Small intestine (tissue), 7 donors: ENCODE data around the gene TNS3. TPM values are rescaled to one million over a fixed set of nuclear protein-coding genes. Genes with fewer than 3 reads are reported as not detected.

ENCODE experiments used
- DNase-seq, 2 donors: peaks; one replicate each; pipeline versions ENCODE4 v3.0.0 to v3.0.0-alpha.2; 2013
- FAIRE-seq: peaks from 2 replicates; lab custom pipeline; 2012; peaks lifted over from hg19 to GRCh38; lab: Jason Lieb, UNC
- H3K27ac ChIP-seq, 3 donors: one replicate each; pipeline ENCODE4 v1.5.1; 2013; ENCODE audit warnings: low read length in 2 of 3, mild to moderate bottlenecking in 2 of 3, control low read depth in 1 of 3, inconsistent platforms in 1 of 3, low read depth in 1 of 3, moderate library complexity in 1 of 3
- H3K27me3 ChIP-seq, 3 donors: one replicate each; pipeline ENCODE4 v1.6.1; 2013; ENCODE audit warnings: low read length in 3 of 3, inconsistent platforms in 1 of 3; ENCODE audit not compliant: control insufficient read depth in 3 of 3, insufficient read depth in 3 of 3
- H3K36me3 ChIP-seq, 3 donors: one replicate each; pipeline ENCODE4 v1.6.1; 2013; ENCODE audit warnings: low read length in 3 of 3, inconsistent platforms in 1 of 3, low read depth in 1 of 3, mild to moderate bottlenecking in 1 of 3, moderate library complexity in 1 of 3; ENCODE audit not compliant: control insufficient read depth in 3 of 3, insufficient read depth in 2 of 3
- H3K4me1 ChIP-seq, 3 donors: one replicate each; pipeline ENCODE4 v1.6.1; 2013; ENCODE audit warnings: low read length in 2 of 3, inconsistent platforms in 1 of 3, low read depth in 1 of 3, mild to moderate bottlenecking in 1 of 3, moderate library complexity in 1 of 3; ENCODE audit not compliant: control insufficient read depth in 3 of 3, insufficient read depth in 2 of 3
- H3K4me3 ChIP-seq, 3 donors: one replicate each; pipeline ENCODE4 v1.5.1; 2013; ENCODE audit warnings: low read length in 3 of 3, control low read depth in 1 of 3, inconsistent platforms in 1 of 3, low read depth in 1 of 3, mild to moderate bottlenecking in 1 of 3, moderate library complexity in 1 of 3
- H3K9me3 ChIP-seq, 2 donors: one replicate each; pipeline ENCODE4 v1.6.1; 2013; ENCODE audit warnings: low read depth in 1 of 2, low read length in 1 of 2; ENCODE audit not compliant: control insufficient read depth in 2 of 2, insufficient read depth in 1 of 2
- WGBS, 3 donors: extraction: QIAGEN DNeasy Blood & Tissue Kit; methylation state at CpG; one replicate each; pipeline ENCODE4 v1.1.7; 2013; 5-methylcytosine and 5-hydroxymethylcytosine counted together
- polyA plus RNA-seq, 4 donors: library from polyadenylated mRNA; stranded (reverse) in 3 of 4; unstranded in 1 of 4; fragments of 200-250 nt in 3 of 4; fragments of 120-200 nt in 1 of 4; gene quantifications; one replicate each; pipeline versions ENCODE4 v1.2.1 to v1.2.3, GENCODE V29; 2013
- donor health status: healthy with polysubstance abuse.
- donor health status: control.
- donor health status: control.
- donor health status: Bipolar disorder and iron deficiency.
- donor health status: healthy.

Gene TNS3
- polyA plus RNA-seq, 4 donors: 17.2 to 67.1 (median 27.3) TPM

DNA sequence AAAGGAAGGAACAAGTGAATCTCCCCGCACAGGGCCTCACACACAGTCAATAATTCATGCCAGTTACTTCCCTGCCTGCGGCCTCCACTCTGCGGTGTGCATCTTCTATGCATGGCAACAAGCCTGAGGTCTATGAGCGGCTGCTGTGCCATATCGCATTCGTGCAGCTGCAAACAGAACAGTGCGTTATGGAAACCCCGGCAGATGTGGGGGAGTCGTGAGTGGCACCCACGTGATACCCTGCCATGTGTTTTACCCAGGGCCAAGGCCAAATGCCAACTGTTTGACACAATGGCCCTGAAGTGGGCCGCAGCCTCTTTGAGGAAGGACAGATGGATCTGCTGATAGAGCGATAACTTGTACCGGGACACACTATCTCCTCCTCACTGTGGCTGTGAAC, 13.4 kb downstream of the TNS3 start:
- WGBS, 3 donors: 68 to 79% (median 70%) methylated on average over 13 of the region's 13 CpGs
- peaks cover 0 to 2% of the 10 kb centered on the region in 2 donors for H3K9me3 ChIP-seq
- FAIRE-seq (no peak), DNase-seq (no peak)
- H3K4me3 ChIP-seq: no peak overlapping the region
- peaks cover 8 to 43% (median 18%) of the 10 kb centered on the region in 3 donors for H3K4me1 ChIP-seq
- peaks cover 0 to 61% (median 0%) of the 10 kb centered on the region in 3 donors for H3K36me3 ChIP-seq
- H3K27me3 ChIP-seq: no peaks in the 10 kb centered on the region
- H3K27ac ChIP-seq: no peak overlapping the region

DNA sequence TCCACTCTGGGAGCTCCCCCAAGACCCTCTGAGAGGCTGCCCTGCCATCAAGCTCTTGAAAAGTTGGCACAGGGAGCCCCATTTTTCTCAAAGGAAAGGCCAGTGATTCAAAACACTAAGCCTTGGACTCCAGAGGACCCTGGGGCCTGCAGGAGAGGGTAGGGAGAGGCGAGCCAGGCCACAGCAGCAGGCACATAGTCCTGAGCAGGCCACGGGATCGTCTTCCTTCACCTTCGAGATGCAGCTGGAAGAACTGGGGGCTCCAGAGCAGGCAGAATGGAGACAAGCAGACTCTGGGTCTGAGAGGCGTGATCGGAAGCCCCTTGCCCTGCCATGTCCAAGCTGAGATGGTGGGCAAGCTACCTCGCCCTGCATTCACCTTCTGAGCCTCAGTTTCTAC, 13.9 kb downstream of the TNS3 start:
- Histone ChIP-seq H3K9me3 (peaks cover 0 to 2% of the 10 kb centered on the region in 2 donors), H3K4me1 (peaks cover 8 to 42% (median 13%) of the 10 kb centered on the region in 3 donors), H3K27ac (no peak overlapping the region), H3K36me3 (peaks cover 0 to 62% (median 0%) of the 10 kb centered on the region in 3 donors), H3K27me3 (no peaks in the 10 kb centered on the region), H3K4me3 (no peak overlapping the region)
- DNase-seq (no peak), FAIRE-seq (no peak)
- 90 to 95% (median 93%) methylated on average over 7 of the region's 7 CpGs for WGBS, 3 donors

DNA sequence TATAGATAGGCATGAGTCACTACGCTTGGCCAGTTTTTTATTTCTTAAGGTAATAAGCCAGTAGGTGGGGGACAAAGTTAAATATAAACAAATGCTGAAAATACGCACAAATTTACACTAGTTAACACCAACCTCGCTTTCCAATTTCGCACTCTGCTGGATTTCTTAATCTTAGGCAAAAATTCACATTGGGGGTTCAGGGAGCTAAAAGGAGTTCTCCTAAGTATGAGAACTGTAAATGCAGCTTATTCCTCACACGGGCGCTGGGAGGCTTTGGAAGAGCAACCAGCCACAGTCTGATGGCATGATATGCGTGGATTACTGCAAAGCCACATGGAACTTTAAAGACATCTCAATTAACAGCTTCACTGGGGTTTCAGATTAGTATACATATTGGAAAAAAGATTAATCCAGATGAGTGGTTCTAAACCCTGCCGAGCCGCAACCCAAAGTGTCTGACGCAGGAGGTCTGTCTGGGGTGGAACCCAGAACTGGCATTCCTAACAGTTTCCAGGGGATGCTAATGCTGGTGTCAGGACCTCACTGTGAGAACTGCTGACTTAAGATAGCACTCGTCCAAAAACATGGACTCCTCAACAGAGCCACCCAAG, 16.2 kb downstream of the TNS3 start:
- Histone ChIP-seq H3K4me3 (no peak overlapping the region), H3K9me3 (peaks cover 0 to 2% of the 10 kb centered on the region in 2 donors), H3K36me3 (peaks cover 0 to 63% (median 0%) of the 10 kb centered on the region in 3 donors), H3K27me3 (no peaks in the 10 kb centered on the region), H3K27ac (no peak overlapping the region), H3K4me1 (peaks cover 4 to 28% (median 11%) of the 10 kb centered on the region in 3 donors)
- DNase-seq (no peak), FAIRE-seq (no peak)
- 89 to 92% (median 91%) methylated on average over 11 of the region's 11 CpGs for WGBS, 3 donors

DNA sequence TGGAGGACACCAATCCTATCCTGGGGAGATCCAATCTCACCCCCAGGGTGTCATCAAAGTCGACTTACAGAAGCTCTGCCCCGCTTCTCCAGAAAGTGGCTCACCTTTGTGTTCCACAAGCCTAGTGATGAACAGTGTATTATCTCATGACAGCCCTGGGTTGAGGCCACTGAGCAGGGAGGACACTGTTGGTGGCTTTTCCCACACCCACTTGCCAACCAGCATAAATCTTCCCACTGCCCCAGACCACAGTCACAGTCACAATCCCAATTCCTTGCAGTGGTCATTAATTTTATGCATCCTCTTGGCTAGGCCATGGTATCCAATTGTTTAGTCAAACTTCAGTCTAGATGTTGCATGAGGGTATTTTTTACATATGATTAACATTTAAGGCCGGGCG, 18.4 kb downstream of the TNS3 start:
- FAIRE-seq: no peak
- WGBS, 3 donors: 89 to 95% (median 94%) methylated on average over 4 of the region's 4 CpGs
- DNase-seq: no peak
- Histone ChIP-seq H3K9me3 (peaks cover 0 to under 1% of the 10 kb centered on the region in 2 donors), H3K27ac (no peak overlapping the region), H3K4me1 (peaks cover 4 to 23% (median 8%) of the 10 kb centered on the region in 3 donors), H3K4me3 (no peak overlapping the region), H3K27me3 (no peaks in the 10 kb centered on the region), H3K36me3 (peaks cover 0 to 71% (median 0%) of the 10 kb centered on the region in 3 donors)

DNA sequence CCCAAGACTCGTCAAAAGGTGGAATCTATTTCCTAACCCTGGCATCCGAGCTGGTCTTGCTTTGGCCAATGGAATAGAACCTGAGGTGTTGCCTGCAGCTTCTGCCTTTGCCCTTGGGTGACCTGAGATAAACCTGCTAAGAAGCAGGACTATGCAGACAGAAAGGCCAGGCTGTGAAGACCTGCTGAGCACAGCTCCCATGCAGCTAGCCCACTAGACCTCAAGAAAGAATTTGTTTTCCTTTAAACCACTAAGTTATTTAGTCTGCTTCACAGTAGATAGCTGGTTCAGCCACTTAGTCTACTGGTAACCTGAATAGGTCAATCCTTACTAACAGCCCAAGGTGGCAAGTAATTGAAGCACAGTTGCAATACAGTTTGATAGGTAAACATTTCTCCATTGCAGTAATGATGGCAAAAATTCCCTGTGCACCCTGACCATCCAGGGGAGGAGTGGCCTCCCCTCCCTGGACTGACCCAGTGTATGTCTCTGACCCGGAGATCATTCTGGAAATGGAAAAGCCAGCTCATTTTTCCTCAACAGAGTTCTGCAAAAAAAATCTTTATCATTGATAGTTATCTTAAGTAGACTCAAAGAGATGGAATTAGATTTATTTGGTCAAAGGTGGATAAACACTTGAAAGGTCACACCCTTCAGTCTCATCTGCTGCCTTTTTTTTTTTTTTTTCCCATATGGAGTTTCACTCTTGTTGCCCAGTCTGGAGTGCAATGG, 20.0 kb downstream of the TNS3 start:
- Histone ChIP-seq H3K4me1 (peaks cover 7 to 29% (median 11%) of the 10 kb centered on the region in 3 donors), H3K9me3 (no peaks in the 10 kb centered on the region), H3K4me3 (no peak overlapping the region), H3K27me3 (no peaks in the 10 kb centered on the region), H3K27ac (no peak overlapping the region), H3K36me3 (peaks cover 0 to 73% (median 0%) of the 10 kb centered on the region in 3 donors)
- FAIRE-seq: no peak
- DNase-seq: no peak
- 69 to 80% (median 74%) methylated on average over 3 of the region's 3 CpGs for WGBS, 3 donors

DNA sequence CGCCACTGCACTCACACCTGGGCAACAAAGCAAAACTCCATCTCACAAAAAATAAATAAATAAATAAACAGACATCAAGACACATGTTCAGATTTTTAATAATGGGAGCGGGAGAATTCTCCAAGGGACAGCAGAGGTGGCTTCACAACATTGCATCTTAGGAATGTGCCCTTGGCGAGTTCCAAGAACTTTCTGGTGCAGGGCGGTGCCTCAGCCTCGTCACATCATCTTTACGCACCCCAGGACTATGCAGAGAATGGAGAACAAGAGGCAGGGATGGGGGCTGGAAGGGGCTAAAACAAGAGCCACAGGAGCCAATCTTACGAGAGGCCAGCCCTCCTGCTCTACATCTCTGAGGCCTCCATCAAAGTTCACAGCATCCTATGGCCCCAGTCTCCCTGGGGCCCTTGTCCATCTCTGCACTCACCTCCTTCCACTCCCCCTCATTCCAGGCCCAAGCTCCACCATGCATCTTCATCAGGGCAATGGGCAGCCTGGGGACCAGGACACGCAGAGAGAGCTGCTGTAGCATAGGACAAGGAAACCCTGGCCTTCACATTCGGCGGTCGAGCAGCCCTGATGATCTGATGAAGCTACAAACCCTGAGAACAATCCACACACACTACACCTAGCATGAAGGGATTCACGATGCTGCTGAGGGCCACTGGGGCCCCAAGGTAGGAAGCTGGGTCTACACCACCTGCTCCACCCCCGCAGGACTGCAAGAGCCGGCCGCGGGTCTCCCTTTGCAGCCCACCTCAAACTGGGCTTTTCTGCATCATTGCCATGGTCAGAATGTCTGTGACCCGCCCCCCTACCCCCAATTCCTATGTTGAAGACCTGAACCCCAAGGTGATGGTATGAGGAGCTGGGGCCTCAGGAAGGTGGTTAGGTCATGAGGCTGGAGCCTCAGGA, 22.3 kb downstream of the TNS3 start:
- H3K9me3 ChIP-seq: no peaks in the 10 kb centered on the region
- H3K27me3 ChIP-seq: no peaks in the 10 kb centered on the region
- WGBS, 3 donors: 94 to 96% (median 95%) methylated on average over 13 to 17 of the region's 17 CpGs
- H3K36me3 ChIP-seq: peaks cover 0 to 69% (median 0%) of the 10 kb centered on the region in 3 donors
- H3K27ac ChIP-seq: no peak overlapping the region
- FAIRE-seq: no peak
- DNase-seq: no peak
- no peak overlapping the region for H3K4me3 ChIP-seq
- peaks cover 7 to 26% (median 8%) of the 10 kb centered on the region in 3 donors for H3K4me1 ChIP-seq

DNA sequence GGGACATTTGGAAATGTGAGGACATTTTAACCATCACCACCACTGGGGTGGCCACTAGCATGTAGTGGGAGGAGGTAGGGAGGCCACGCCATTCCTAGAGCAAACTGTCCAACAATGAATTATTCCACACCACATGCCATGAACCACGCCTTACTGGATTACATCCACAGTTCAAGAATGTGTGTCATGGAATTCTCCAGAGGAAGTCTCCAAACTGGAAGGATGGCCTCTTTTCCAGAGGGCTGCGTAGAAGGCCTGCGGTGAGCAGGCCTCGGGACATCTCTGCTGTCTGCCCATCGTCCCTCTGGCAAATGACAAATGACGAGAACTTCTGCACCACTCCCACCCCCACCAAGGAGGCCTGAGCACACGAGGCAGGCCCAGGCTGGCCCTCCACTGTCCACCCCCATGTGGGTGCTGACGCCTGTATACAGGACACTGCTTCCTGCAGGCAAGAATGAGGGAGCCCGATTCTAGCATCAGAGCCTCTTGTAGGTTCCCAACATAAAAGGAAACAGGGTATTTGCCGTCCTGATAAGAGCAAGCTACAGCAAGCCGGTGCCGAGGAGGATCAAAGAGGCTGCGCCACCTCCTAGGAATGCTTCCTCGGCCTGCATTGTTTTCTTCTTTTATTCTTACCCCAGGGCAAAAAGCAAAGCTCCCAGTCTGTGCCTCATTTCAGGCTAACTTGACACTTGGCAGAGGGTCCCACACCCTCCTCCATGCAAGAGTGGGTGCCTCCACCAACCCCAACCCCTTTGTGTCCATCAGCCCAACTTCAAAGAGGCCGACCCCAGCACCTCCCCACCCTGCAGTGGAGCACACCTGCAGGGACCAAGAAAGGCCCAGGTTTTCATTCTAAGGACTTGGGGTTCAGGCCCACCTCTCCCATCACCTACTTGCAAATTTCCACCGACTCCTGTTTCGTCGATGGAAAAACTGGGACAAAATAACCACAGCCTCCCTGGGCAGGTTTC, 23.9 kb downstream of the TNS3 start:
- 37 to 61% (median 50%) methylated on average over 19 of the region's 19 CpGs for WGBS, 3 donors
- Histone ChIP-seq H3K36me3 (peaks cover 0 to 67% (median 0%) of the 10 kb centered on the region in 3 donors), H3K27ac (peak overlapping the region in 2 of 3 donors; percentile 36 to 69), H3K4me3 (no peak overlapping the region), H3K9me3 (no peaks in the 10 kb centered on the region), H3K4me1 (peaks cover 2 to 23% (median 11%) of the 10 kb centered on the region in 3 donors), H3K27me3 (no peaks in the 10 kb centered on the region)
- DNase-seq: peak in 1 of 2 donors; percentile 62
- FAIRE-seq: no peak
